NCI-H2081 treated with DMSO at 0.1 percent for 48 hours (cell line): ENCODE measurements around the gene ECT2.
"Not testable (repeated sequence)": the region's sequence is repeated elsewhere in the genome, so short reads cannot be mapped to it uniquely, and the experiment has no call there.

Source experiments
- DNase-seq: peaks from one replicate; lab custom pipeline; 2025; lab: John Stamatoyannopoulos, UW

ECT2 gene

DNA sequence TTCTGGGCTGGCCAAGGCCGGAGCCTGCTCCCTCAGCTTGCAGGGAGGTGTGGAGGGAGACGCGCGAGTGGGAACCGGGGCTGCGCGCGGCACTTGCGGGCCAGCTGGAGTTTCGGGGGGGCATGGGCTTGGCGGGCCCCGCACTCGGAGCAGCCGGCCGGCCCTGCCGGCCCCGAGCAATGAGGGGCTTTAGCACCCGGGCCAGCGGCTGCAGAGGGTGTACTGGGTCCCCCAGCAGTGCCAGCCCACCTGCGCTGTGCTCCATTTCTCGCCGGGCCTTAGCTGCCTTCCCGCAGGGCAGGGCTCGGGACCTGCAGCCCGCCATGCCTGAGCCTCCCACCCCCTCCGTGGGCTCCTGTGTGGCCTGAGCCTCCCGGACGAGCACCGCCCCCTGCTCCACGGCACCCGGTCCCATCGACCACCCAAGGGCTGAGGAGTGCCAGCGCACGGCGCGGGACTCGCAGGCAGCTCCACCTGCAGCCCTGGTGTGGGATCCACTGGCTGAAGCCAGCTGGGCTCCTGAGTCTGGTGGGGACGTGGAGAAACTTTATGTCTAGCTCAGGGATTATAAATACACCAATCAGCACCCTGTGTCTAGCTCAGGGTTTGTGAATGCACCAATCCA, 116.3 kb downstream of the ECT2 start:
- not testable (repeated sequence) for DNase-seq

DNA sequence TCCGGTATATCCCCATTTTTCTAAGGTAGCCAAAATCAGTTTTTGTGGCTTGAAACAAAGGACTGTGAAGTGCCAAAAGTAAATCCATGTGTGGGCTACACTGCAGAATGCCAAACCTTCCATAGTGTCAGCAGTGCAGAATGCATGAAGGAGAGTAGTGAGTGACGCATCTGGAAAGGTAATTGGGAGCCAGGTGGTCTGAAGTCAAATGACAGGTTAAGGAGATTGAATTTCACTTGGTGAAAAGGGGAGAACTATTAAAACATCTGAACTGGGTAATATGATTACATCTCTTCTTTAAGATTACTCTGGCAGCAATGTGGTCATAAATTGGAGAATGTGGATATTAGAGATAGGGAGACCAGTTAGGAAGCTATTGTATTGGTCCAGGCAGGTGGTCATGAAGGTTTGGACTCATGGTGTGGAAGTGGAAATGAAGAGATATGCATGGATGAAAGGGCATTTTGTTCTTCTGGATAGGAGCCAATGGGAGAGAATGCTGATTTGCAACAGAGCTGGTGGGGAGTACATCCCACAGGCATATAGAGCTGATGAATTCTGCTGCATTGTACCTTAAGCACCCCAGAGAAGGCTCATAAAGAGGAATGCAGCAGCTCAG, 118.2 kb downstream of the ECT2 start:
- peak; percentile 57 for DNase-seq

DNA sequence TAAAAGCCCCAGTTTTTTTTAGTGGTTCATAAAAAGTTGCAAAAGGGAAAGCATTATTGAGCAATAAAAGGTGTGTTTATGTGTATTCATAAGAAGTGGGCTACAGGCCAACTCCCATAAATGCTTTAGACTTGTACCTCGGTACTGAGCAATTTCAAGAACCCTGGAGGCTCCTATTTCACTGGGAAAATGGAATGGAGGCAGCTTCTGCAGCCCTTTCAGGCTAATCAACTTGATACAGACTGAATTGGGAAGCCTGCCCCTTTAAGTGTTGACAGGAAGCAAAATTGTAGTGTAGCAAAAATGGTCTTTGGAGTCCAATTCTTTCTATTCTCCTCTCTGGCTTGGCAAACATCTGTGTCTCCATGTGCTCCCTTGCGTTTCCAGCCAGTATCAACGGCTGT, 118.8 kb downstream of the ECT2 start:
- DNase-seq, result no peak

DNA sequence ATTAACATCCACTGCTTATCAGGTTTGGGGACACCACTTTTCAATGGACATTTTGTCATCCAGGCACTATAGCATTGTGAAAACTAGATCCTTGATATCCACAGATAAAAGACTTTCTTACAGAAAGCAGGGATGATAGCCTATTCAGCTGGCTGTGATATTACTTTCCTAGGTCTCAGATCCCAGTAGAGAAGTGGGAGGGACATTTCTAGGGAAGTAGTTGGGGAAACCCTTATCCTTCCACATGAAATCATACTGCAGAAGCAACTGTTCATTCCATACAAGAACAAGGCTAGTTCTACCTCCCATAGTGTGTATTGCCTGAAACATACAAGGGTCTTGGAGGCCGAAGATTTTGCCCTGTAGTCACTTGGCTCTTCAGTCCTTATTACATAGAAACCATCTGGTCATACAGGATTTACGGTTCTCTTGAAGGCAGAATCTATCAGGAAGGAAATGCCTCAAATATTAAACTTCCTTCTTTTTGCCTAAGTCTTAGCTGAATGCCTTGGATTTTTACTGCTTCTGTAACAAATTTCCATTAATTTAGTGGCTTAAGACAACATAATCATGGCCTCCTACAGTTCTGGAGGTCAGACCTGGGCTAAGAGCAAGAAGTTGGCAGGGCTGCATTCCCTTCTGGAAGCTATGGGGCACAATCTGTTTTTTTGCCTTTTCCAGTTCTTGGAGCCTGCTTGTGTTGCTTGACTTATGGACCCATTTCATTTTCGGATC, 119.4 kb downstream of the ECT2 start:
- DNase-seq, result no peak
